ENCODE results near the gene UQCC5. TPM values are rescaled to one million over a fixed set of nuclear protein-coding genes. Genes with fewer than 3 reads are reported as not detected.

UQCC5 gene
- total RNA-seq, 1 experiment from 2014 or later = 38.6 TPM

- intact Hi-C loops (cut with micrococcal nuclease; ENCODE audit: unreplicated experiment) = no loop called here
- no peaks in the 10 kb centered on the region for H3K36me3 ChIP-seq (ENCODE audit: control insufficient read depth, insufficient read depth, low read length)
- no peaks in the 10 kb centered on the region for H3K9me3 ChIP-seq
- Mint-ChIP-seq H3K27me3 (ENCODE audit: insufficient read depth, unreplicated experiment) (peaks cover 2% of the 10 kb centered on the region), H3K27ac (ENCODE audit: unreplicated experiment) (no peak overlapping the region), H3K4me1 (ENCODE audit: low read depth, unreplicated experiment) (peaks cover 6% of the 10 kb centered on the region), H3K9me3 (ENCODE audit: unreplicated experiment) (no peaks in the 10 kb centered on the region), H3K4me3 (ENCODE audit: unreplicated experiment) (no peak overlapping the region), H3K36me3 (ENCODE audit: insufficient read depth, unreplicated experiment) (no peaks in the 10 kb centered on the region)
- ChIA-PET POLR2A (no interaction called here), CTCF (no interaction called here)
- TF ChIP-seq, protein P1, sequence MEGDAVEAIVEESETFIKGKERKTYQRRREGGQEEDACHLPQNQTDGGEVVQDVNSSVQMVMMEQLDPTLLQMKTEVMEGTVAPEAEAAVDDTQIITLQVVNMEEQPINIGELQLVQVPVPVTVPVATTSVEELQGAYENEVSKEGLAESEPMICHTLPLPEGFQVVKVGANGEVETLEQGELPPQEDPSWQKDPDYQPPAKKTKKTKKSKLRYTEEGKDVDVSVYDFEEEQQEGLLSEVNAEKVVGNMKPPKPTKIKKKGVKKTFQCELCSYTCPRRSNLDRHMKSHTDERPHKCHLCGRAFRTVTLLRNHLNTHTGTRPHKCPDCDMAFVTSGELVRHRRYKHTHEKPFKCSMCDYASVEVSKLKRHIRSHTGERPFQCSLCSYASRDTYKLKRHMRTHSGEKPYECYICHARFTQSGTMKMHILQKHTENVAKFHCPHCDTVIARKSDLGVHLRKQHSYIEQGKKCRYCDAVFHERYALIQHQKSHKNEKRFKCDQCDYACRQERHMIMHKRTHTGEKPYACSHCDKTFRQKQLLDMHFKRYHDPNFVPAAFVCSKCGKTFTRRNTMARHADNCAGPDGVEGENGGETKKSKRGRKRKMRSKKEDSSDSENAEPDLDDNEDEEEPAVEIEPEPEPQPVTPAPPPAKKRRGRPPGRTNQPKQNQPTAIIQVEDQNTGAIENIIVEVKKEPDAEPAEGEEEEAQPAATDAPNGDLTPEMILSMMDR (IDR thresholded peaks at IDR 0.05; ENCODE audit: insufficient read depth in 1 of 2, low read depth in 1 of 2, low read length in 1 of 2, severe bottlenecking in 1 of 2, unreplicated experiment in 1 of 2) = peak in 1 of 2 experiments; percentile 50
- H3K4me3 ChIP-seq (ENCODE audit: low read depth, low read length) = no peak overlapping the region
- H3K27me3 ChIP-seq (replicated peaks; ENCODE audit: control insufficient read depth, insufficient read depth, low read length) = no peaks in the 10 kb centered on the region
- H3K4me1 ChIP-seq = no peaks in the 10 kb centered on the region
- DNase-seq = no peak
- no TSS peak for BruUV-seq (replicated peaks)
Measured at GRCh38 chr3:52509753-52510328, 26.6 kb upstream of the UQCC5 start.

DNA sequence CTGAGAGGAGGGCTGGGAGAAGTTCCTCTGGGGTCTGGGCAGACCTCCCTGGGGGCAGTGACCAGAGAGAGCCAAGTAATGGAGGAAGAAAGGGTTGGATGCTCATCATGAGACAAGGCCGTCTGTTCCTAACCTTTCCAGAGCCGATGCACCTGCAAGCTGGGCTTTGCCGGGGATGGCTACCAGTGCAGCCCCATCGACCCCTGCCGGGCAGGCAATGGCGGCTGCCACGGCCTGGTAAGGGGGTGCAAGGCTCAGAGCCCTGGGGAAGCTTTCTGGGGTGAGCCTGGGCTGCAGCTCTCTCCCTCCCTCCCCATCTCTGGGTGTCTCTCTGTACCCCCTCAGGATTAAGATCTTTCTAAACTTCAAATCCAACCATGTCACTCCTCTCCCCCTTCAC, 24.9 kb upstream of the UQCC5 start:
- TF ChIP-seq, protein P1 (IDR thresholded peaks at IDR 0.05; ENCODE audit: insufficient read depth in 1 of 2, low read depth in 1 of 2, low read length in 1 of 2, severe bottlenecking in 1 of 2, unreplicated experiment in 1 of 2) = no peak
- H3K27ac Mint-ChIP-seq (ENCODE audit: unreplicated experiment) = no peak overlapping the region
- POLR2A ChIA-PET = no interaction called here

DNA sequence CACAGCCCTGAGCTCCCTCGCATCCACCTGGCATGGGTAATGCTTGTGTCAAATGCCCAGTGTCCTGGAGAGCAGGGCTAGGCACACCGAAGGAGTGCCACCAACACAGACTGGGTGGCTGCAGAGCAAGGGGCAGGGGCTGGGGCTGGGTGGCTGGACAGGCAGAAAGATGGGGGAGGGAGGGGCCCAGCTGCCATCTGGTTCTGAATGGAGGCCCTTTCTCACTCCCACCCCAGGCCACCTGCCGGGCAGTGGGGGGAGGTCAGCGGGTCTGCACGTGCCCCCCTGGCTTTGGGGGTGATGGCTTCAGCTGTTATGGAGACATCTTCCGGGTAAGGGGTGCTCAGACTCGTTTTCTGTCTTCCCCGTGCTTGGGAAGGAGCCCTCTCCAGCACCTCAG, 24.3 kb upstream of the UQCC5 start:
- H3K4me1 Mint-ChIP-seq (ENCODE audit: low read depth, unreplicated experiment) = peaks cover 5% of the 10 kb centered on the region
- H3K4me1 ChIP-seq = no peaks in the 10 kb centered on the region
- ChIA-PET POLR2A (no interaction called here), CTCF (no interaction called here)
- no peak overlapping the region for H3K4me3 ChIP-seq (ENCODE audit: low read depth, low read length)
- DNase-seq = no peak
- no peaks in the 10 kb centered on the region for H3K36me3 ChIP-seq (ENCODE audit: control insufficient read depth, insufficient read depth, low read length)
- no peak overlapping the region for H3K4me3 Mint-ChIP-seq (ENCODE audit: unreplicated experiment)
- H3K9me3 ChIP-seq = no peaks in the 10 kb centered on the region
- peaks cover 2% of the 10 kb centered on the region for H3K27me3 Mint-ChIP-seq (ENCODE audit: insufficient read depth, unreplicated experiment)
- no peaks in the 10 kb centered on the region for H3K36me3 Mint-ChIP-seq (ENCODE audit: insufficient read depth, unreplicated experiment)
- no peaks in the 10 kb centered on the region for H3K9me3 Mint-ChIP-seq (ENCODE audit: unreplicated experiment)
- no peak overlapping the region for H3K27ac Mint-ChIP-seq (ENCODE audit: unreplicated experiment)
- BruUV-seq (replicated peaks) = no TSS peak
- intact Hi-C loops (cut with micrococcal nuclease; ENCODE audit: unreplicated experiment) = no loop called here
- H3K27me3 ChIP-seq (replicated peaks; ENCODE audit: control insufficient read depth, insufficient read depth, low read length) = no peaks in the 10 kb centered on the region
- TF ChIP-seq, protein P1 (IDR thresholded peaks at IDR 0.05; ENCODE audit: insufficient read depth in 1 of 2, low read depth in 1 of 2, low read length in 1 of 2, severe bottlenecking in 1 of 2, unreplicated experiment in 1 of 2) = no peak

More for the DNA sequence above, 24.9 kb upstream of the UQCC5 start:
- H3K4me1 Mint-ChIP-seq (ENCODE audit: low read depth, unreplicated experiment) = peaks cover 6% of the 10 kb centered on the region
- peaks cover 2% of the 10 kb centered on the region for H3K27me3 Mint-ChIP-seq (ENCODE audit: insufficient read depth, unreplicated experiment)
- Histone ChIP-seq H3K9me3 (no peaks in the 10 kb centered on the region), H3K4me1 (no peaks in the 10 kb centered on the region), H3K27me3 (replicated peaks; ENCODE audit: control insufficient read depth, insufficient read depth, low read length) (no peaks in the 10 kb centered on the region), H3K4me3 (ENCODE audit: low read depth, low read length) (no peak overlapping the region), H3K36me3 (ENCODE audit: control insufficient read depth, insufficient read depth, low read length) (no peaks in the 10 kb centered on the region)
- CTCF ChIA-PET = no interaction called here
- H3K4me3 Mint-ChIP-seq (ENCODE audit: unreplicated experiment) = no peak overlapping the region
- no peaks in the 10 kb centered on the region for H3K9me3 Mint-ChIP-seq (ENCODE audit: unreplicated experiment)
- no TSS peak for BruUV-seq (replicated peaks)
- no peak for DNase-seq
- no peaks in the 10 kb centered on the region for H3K36me3 Mint-ChIP-seq (ENCODE audit: insufficient read depth, unreplicated experiment)
- intact Hi-C loops (cut with micrococcal nuclease; ENCODE audit: unreplicated experiment) = no loop called here
